ENCODE results near the gene CHST11. TPM values are rescaled to one million over a fixed set of nuclear protein-coding genes. Genes with fewer than 3 reads are reported as not detected.

Gene CHST11
- total RNA-seq, 2 donors from 2014 or later, result 4.6 to 14.5 TPM

DNA sequence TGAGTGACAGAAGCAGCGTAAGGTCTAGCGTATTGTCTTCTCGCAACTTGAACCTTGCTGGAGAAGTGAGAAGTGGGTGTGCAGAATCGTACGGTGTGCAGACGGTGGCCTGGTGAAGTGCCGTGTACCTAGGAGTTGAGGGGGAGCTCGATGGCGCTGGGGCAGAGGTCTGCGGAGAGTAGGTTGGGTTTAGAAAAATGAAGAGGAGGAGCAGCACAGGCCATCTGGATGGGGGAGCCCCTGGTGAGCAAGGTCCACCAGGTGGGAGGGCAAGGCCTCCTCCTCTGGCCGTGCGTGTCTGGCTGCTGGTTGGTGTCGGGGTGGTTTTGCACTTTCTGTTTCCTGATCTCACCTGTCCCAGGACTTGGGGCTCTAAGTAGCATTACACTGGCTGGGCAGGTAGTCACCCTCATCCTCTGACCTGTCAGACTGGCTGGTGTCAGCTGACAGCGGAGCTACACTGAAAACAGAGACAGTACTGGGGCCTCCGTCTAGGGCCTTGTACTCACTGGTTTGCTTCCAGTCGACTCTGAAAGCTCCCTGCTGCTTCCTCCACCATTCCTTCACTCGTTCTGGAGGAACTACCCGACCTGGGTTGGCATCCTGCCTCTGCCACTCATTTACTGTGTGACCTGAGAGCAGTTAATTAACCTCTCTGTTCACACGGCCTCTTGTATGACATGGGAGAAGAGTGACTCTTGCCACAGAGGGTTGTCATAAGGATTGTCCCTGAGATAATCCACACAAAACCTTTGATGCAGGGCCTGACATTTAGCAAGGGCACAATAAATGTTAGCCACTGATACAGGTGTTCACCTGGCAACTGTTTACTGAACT is 273.1 kb downstream of the CHST11 start:
- intact Hi-C loops (cut with DNase I), result no loop called here
- no peak for DNase-seq
- H3K27ac ChIP-seq, result no peak overlapping the region
- no peak overlapping the region for H3K4me3 ChIP-seq
- H3K9me3 ChIP-seq, result no peaks in the 10 kb centered on the region
- 81 to 90% methylated on average over 19 of the region's 19 CpGs for WGBS, 2 donors
- no peak for TF ChIP-seq POLR2A (IDR thresholded peaks at IDR 0.05)
- TF ChIP-seq, protein P1, sequence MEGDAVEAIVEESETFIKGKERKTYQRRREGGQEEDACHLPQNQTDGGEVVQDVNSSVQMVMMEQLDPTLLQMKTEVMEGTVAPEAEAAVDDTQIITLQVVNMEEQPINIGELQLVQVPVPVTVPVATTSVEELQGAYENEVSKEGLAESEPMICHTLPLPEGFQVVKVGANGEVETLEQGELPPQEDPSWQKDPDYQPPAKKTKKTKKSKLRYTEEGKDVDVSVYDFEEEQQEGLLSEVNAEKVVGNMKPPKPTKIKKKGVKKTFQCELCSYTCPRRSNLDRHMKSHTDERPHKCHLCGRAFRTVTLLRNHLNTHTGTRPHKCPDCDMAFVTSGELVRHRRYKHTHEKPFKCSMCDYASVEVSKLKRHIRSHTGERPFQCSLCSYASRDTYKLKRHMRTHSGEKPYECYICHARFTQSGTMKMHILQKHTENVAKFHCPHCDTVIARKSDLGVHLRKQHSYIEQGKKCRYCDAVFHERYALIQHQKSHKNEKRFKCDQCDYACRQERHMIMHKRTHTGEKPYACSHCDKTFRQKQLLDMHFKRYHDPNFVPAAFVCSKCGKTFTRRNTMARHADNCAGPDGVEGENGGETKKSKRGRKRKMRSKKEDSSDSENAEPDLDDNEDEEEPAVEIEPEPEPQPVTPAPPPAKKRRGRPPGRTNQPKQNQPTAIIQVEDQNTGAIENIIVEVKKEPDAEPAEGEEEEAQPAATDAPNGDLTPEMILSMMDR (IDR thresholded peaks at IDR 0.05), result no peak
- no peaks in the 10 kb centered on the region for H3K36me3 ChIP-seq (replicated peaks in 1 of 2; ENCODE audit: insufficient read depth in 1 of 2, low read depth in 2 of 2)
- ATAC-seq, result no peak
- H3K27me3 ChIP-seq, result no peaks in the 10 kb centered on the region
- H3K4me1 ChIP-seq, result no peaks in the 10 kb centered on the region

DNA sequence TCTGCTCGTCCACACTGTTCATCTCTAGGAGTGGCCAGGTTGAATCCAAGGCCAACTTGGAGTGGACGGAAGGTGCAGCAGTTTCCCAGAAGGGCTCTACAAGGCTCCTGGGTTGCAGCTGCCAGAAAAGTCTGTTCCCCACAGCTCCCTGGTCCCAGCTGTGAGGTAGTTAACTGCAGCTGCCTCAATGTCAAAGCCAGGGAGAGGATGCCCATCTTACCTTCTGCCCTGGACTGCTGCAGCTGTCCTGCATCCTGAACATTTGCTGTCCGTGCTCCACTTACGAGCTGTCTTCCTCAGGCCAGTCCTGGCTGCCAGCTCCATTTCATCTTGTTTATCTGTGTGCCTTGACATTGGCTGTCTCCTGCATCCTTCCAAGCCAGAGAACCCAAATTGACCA is 274.0 kb downstream of the CHST11 start:
- Histone ChIP-seq H3K9me3 (no peaks in the 10 kb centered on the region), H3K27ac (no peak overlapping the region), H3K27me3 (no peaks in the 10 kb centered on the region), H3K36me3 (replicated peaks in 1 of 2; ENCODE audit: insufficient read depth in 1 of 2, low read depth in 2 of 2) (no peaks in the 10 kb centered on the region), H3K4me1 (no peaks in the 10 kb centered on the region), H3K4me3 (no peak overlapping the region)
- no peak for ATAC-seq
- 72 to 88% methylated on average over 4 of the region's 4 CpGs for WGBS, 2 donors
- TF ChIP-seq POLR2A (IDR thresholded peaks at IDR 0.05), result no peak
- TF ChIP-seq, protein P1 (IDR thresholded peaks at IDR 0.05), result no peak
- no peak for DNase-seq
- intact Hi-C loops (cut with DNase I), result no loop called here

DNA sequence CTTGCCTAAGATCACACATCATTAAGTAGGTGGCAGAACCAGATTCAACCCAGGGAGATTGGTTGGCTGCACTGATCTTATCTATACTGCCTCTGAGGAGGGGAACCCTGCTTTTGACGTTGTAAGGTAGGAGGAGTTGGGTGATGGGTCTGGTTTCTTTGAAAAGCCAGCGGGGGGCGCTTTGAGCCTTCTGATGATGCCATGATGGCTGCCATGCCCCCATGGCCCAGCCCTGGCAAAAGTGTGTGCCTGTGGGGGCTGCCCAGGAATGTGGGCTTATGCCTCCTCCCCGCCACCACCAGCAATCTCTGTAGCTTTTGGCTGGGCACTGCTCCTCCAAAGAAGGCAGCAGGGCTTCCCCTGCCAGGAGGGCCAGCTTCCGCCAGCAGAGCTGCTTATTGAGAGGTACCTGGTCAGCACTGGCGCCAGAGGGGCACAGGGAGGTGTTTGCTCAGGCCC is 277.0 kb downstream of the CHST11 start:
- Histone ChIP-seq H3K9me3 (no peaks in the 10 kb centered on the region), H3K27me3 (no peaks in the 10 kb centered on the region), H3K4me1 (no peaks in the 10 kb centered on the region), H3K4me3 (no peak overlapping the region), H3K27ac (no peak overlapping the region), H3K36me3 (replicated peaks in 1 of 2; ENCODE audit: insufficient read depth in 1 of 2, low read depth in 2 of 2) (no peaks in the 10 kb centered on the region)
- intact Hi-C loops (cut with DNase I), result no loop called here
- 50 to 71% methylated on average over 5 to 6 of the region's 6 CpGs for WGBS, 2 donors
- ATAC-seq (no peak), DNase-seq (peak in 2 of 4 donors; percentile 16 to 32)
- TF ChIP-seq, protein P1 (IDR thresholded peaks at IDR 0.05), result peak in 2 of 7 experiments; percentile 15 to 20
- no peak for TF ChIP-seq POLR2A (IDR thresholded peaks at IDR 0.05)

DNA sequence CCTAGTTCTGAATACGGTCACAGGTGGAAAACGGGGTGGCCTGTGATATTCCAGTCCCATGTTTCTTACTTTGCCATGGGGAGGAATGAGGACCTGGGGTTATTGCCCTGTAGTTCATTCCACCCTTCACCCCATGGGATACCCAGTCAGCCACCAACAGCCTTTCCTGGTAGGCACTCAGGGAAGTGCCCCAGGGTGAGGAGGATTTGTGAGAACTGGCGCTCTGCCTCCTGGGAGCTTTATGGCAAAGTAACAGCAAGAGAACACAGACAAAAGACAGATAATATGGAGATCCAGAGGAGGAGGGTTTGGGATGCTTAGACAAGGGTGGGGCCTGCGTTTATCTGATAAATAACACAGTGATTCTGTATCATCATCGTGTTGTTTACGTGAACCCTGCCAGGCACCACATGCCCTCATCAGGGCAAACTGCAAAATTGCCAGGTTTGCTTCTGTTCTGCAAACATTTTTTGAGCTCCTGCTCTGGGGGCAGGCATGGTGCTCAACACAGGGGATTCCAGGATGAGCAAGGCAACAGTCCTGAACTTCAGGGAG is 277.9 kb downstream of the CHST11 start:
- intact Hi-C loops (cut with DNase I), result no loop called here
- Histone ChIP-seq H3K4me3 (no peak overlapping the region), H3K9me3 (no peaks in the 10 kb centered on the region), H3K36me3 (replicated peaks in 1 of 2; ENCODE audit: insufficient read depth in 1 of 2, low read depth in 2 of 2) (no peaks in the 10 kb centered on the region), H3K27me3 (no peaks in the 10 kb centered on the region), H3K27ac (no peak overlapping the region), H3K4me1 (no peaks in the 10 kb centered on the region)
- no peak for ATAC-seq
- 64 to 72% methylated on average over 6 of the region's 6 CpGs for WGBS, 2 donors
- no peak for DNase-seq
- no peak for TF ChIP-seq POLR2A (IDR thresholded peaks at IDR 0.05)
- TF ChIP-seq, protein P1 (IDR thresholded peaks at IDR 0.05), result no peak
